Measurements from ENCODE around the gene HSPA1B.

DNA sequence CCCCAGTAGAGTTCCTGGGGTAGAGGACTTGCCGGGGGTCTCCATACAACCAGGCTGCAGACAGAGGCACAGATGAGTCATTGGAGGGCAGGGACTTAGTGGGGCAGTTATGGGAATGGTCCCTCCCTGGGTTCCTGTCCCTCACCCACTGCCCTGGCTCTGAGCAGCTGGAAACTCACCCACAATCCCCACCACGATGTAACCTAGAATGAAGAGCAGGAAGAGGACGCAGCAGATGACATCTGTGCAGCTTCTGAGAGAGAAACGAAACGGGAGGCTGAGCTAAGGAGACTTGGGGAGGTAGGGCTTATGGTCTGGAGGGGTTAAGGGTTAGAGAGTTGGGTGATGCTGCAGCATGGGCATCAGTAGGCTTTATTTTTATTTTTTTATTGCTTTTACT is 48.3 kb downstream of the HSPA1B start:
- TF ChIP-seq POLR2A (IDR thresholded peaks at IDR 0.05): no peak
- TF ChIP-seq, protein P1, sequence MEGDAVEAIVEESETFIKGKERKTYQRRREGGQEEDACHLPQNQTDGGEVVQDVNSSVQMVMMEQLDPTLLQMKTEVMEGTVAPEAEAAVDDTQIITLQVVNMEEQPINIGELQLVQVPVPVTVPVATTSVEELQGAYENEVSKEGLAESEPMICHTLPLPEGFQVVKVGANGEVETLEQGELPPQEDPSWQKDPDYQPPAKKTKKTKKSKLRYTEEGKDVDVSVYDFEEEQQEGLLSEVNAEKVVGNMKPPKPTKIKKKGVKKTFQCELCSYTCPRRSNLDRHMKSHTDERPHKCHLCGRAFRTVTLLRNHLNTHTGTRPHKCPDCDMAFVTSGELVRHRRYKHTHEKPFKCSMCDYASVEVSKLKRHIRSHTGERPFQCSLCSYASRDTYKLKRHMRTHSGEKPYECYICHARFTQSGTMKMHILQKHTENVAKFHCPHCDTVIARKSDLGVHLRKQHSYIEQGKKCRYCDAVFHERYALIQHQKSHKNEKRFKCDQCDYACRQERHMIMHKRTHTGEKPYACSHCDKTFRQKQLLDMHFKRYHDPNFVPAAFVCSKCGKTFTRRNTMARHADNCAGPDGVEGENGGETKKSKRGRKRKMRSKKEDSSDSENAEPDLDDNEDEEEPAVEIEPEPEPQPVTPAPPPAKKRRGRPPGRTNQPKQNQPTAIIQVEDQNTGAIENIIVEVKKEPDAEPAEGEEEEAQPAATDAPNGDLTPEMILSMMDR (IDR thresholded peaks at IDR 0.05): no peak

Data from tibial nerve (tissue), 3 donors.